KG1 (cell line): ENCODE results near the gene PCDHGA11.
"Not testable (repeated sequence)": the region's sequence is repeated elsewhere in the genome, so short reads cannot be mapped to it uniquely, and the experiment has no call there.

Experiments
- DNase-seq: peaks from one replicate; lab custom pipeline; 2025; lab: John Stamatoyannopoulos, UW

The PCDHGA11 gene

GRCh38 chr5:141420855-141421488 lies at the start of gene PCDHGA11:
Gene PCDHGA11 (plus strand): TSS chr5:141421051. CDS start chr5:141421228, 177 bp downstream.
- no peak for DNase-seq

GRCh38 chr5:141371572-141372475 lies 49.0 kb upstream of the PCDHGA11 start:
- DNase-seq, result no peak

GRCh38 chr5:141373673-141374317 lies 47.1 kb upstream of the PCDHGA11 start, which contains the start of gene PCDHGA6:
Gene PCDHGA6 (plus strand): TSS chr5:141373891. CDS start chr5:141374084, 193 bp downstream.
- DNase-seq, result no peak

GRCh38 chr5:141374627-141375026 lies 46.2 kb upstream of the PCDHGA11 start:
- DNase-seq, result no peak

GRCh38 chr5:141375444-141376155 lies 45.3 kb upstream of the PCDHGA11 start:
- DNase-seq, result not testable (repeated sequence)

GRCh38 chr5:141382469-141383294 lies 38.2 kb upstream of the PCDHGA11 start, which contains the start of gene PCDHGA7:
Gene PCDHGA7 (plus strand): TSS chr5:141382742. CDS start chr5:141382900, 158 bp downstream.
- DNase-seq, result no peak

- no peak for DNase-seq
Measured at GRCh38 chr5:141383345-141383744, 37.5 kb upstream of the PCDHGA11 start.

GRCh38 chr5:141384471-141385267 lies 36.2 kb upstream of the PCDHGA11 start:
- no peak for DNase-seq

GRCh38 chr5:141387557-141388311 lies 33.1 kb upstream of the PCDHGA11 start, which contains the start of gene PCDHGB4:
Gene PCDHGB4 (plus strand): TSS chr5:141387698. CDS start chr5:141387885, 187 bp downstream.
- DNase-seq, result not testable (repeated sequence)

- DNase-seq, result no peak
Measured at GRCh38 chr5:141388661-141389060, 32.2 kb upstream of the PCDHGA11 start.

GRCh38 chr5:141389153-141390042 lies 31.5 kb upstream of the PCDHGA11 start:
- DNase-seq, result no peak

- no peak for DNase-seq
Measured at GRCh38 chr5:141392429-141393198, 28.2 kb upstream of the PCDHGA11 start, which contains the start of gene PCDHGA8. Gene PCDHGA8 (plus strand): TSS chr5:141392633. CDS start chr5:141392814, 181 bp downstream.

GRCh38 chr5:141393267-141393666 lies 27.6 kb upstream of the PCDHGA11 start:
- no peak for DNase-seq

GRCh38 chr5:141394401-141395187 lies 26.3 kb upstream of the PCDHGA11 start:
- DNase-seq, result not testable (repeated sequence)

- not testable (repeated sequence) for DNase-seq
Measured at GRCh38 chr5:141397756-141398551, 22.9 kb upstream of the PCDHGA11 start, which contains the start of gene PCDHGB5. Gene PCDHGB5 (plus strand): TSS chr5:141397947. CDS start chr5:141398128, 181 bp downstream.
